ENCODE results near the gene C10orf71.

The C10orf71 gene

GRCh38 chr10:49298983-49299815 is at the start of gene C10orf71:
Gene C10orf71 (plus strand): TSS chr10:49299170. CDS start chr10:49322546, 23,376 bp downstream.
- no peak for DNase-seq

- no peak for DNase-seq
Observed at GRCh38 chr10:49252313-49253034, 46.5 kb upstream of the C10orf71 start.

GRCh38 chr10:49253340-49253906 is 45.5 kb upstream of the C10orf71 start:
- no peak for DNase-seq

GRCh38 chr10:49254150-49254549 is 44.8 kb upstream of the C10orf71 start:
- DNase-seq = no peak

GRCh38 chr10:49254556-49255318 is 44.2 kb upstream of the C10orf71 start:
- DNase-seq = no peak

GRCh38 chr10:49255883-49256282 is 43.1 kb upstream of the C10orf71 start:
- DNase-seq = no peak

GRCh38 chr10:49257154-49257553 is 41.8 kb upstream of the C10orf71 start:
- DNase-seq = no peak

- no peak for DNase-seq
Observed at GRCh38 chr10:49257626-49258349, 41.2 kb upstream of the C10orf71 start.

GRCh38 chr10:49258350-49258683 is 40.7 kb upstream of the C10orf71 start:
- no peak for DNase-seq

- no peak for DNase-seq
Observed at GRCh38 chr10:49260644-49261296, 38.2 kb upstream of the C10orf71 start.

GRCh38 chr10:49263591-49263990 is 35.4 kb upstream of the C10orf71 start:
- DNase-seq = no peak

- DNase-seq = no peak
Observed at GRCh38 chr10:49264177-49264677, 34.7 kb upstream of the C10orf71 start.

GRCh38 chr10:49265885-49266284 is 33.1 kb upstream of the C10orf71 start:
- no peak for DNase-seq

GRCh38 chr10:49268185-49268584 is 30.8 kb upstream of the C10orf71 start:
- DNase-seq = no peak

GRCh38 chr10:49269523-49269922 is 29.4 kb upstream of the C10orf71 start:
- DNase-seq = no peak

GRCh38 chr10:49270565-49270964 is 28.4 kb upstream of the C10orf71 start:
- no peak for DNase-seq

- DNase-seq = no peak
Observed at GRCh38 chr10:49271346-49271745, 27.6 kb upstream of the C10orf71 start.

GRCh38 chr10:49272251-49273081 is 26.5 kb upstream of the C10orf71 start:
- DNase-seq = no peak

- no peak for DNase-seq
Observed at GRCh38 chr10:49273082-49273465, 25.9 kb upstream of the C10orf71 start.

- DNase-seq = no peak
Observed at GRCh38 chr10:49273626-49274025, 25.3 kb upstream of the C10orf71 start.

GRCh38 chr10:49274886-49275285 is 24.1 kb upstream of the C10orf71 start:
- DNase-seq = no peak

Data from NCI-H2029 treated with DMSO at 0.1 percent for 48 hours (cell line).